Fibroblast of peridontal ligament (primary cell): ENCODE data around the gene ACSL1.

Source experiments
- DNase-seq: peaks from one replicate; pipeline ENCODE4 v3.0.0-alpha.2; 2010; ENCODE audit errors: extremely low read depth

ACSL1 gene

GRCh38 chr4:184825896-184826690, at the start of gene ACSL1:
Gene ACSL1 (minus strand): TSS chr4:184825968. CDS start chr4:184803514, 22,454 bp downstream.
- peak; percentile 23 for DNase-seq

GRCh38 chr4:184873054-184873453, 47.3 kb upstream of the ACSL1 start:
- DNase-seq, result no peak

- DNase-seq, result no peak
These were observed 45.0 kb upstream of the ACSL1 start for GRCh38 chr4:184870718-184871117.

GRCh38 chr4:184868623-184869022, 42.9 kb upstream of the ACSL1 start:
- no peak for DNase-seq

- no peak for DNase-seq
These were observed 38.1 kb upstream of the ACSL1 start for GRCh38 chr4:184863916-184864315.

GRCh38 chr4:184861047-184861446, 35.3 kb upstream of the ACSL1 start:
- peak; percentile 4 for DNase-seq

- DNase-seq, result peak; percentile 12
These were observed 34.4 kb upstream of the ACSL1 start for GRCh38 chr4:184860018-184860779.

GRCh38 chr4:184857441-184858121, 31.8 kb upstream of the ACSL1 start:
- DNase-seq, result no peak

GRCh38 chr4:184856277-184856609, 30.5 kb upstream of the ACSL1 start:
- DNase-seq, result no peak

GRCh38 chr4:184854673-184855072, 28.9 kb upstream of the ACSL1 start:
- DNase-seq, result no peak

GRCh38 chr4:184853436-184853835, 27.7 kb upstream of the ACSL1 start:
- no peak for DNase-seq

GRCh38 chr4:184851886-184852285, 26.1 kb upstream of the ACSL1 start:
- DNase-seq, result no peak

- DNase-seq, result no peak
These were observed 25.4 kb upstream of the ACSL1 start for GRCh38 chr4:184851200-184851541.

- DNase-seq, result no peak
These were observed 24.8 kb upstream of the ACSL1 start for GRCh38 chr4:184850431-184851199.

GRCh38 chr4:184850018-184850417, 24.2 kb upstream of the ACSL1 start:
- no peak for DNase-seq

- DNase-seq, result no peak
These were observed 23.4 kb upstream of the ACSL1 start for GRCh38 chr4:184849185-184849584.

- DNase-seq, result no peak
These were observed 22.7 kb upstream of the ACSL1 start for GRCh38 chr4:184848510-184848909.

- no peak for DNase-seq
These were observed 20.8 kb upstream of the ACSL1 start for GRCh38 chr4:184846531-184846930.

GRCh38 chr4:184845367-184846021, 19.7 kb upstream of the ACSL1 start:
- DNase-seq, result peak; percentile 46

GRCh38 chr4:184844742-184845141, 19.0 kb upstream of the ACSL1 start:
- no peak for DNase-seq

- DNase-seq, result no peak
These were observed 18.3 kb upstream of the ACSL1 start for GRCh38 chr4:184843984-184844554.
